Medulla oblongata (tissue), 1 donor: ENCODE data around the gene PRR22.
"Not testable (repeated sequence)": the region's sequence is repeated elsewhere in the genome, so short reads cannot be mapped to it uniquely, and the experiment has no call there.

Experiments used
- DNase-seq: peaks from one replicate; pipeline ENCODE4 v3.0.0-alpha.2; 2015; ENCODE audit errors: extremely low spot score

Gene PRR22

GRCh38 chr19:5790559-5791520, 6.3 kb upstream of the PRR22 start, which contains the start of gene DUS3L:
DUS3L (minus strand) TSS chr19:5791163; CDS start chr19:5791141, 22 bp downstream.
- DNase-seq: peak; percentile 98

GRCh38 chr19:5789886-5790558, 5.5 kb upstream of the PRR22 start:
- no peak for DNase-seq

- no peak for DNase-seq
Measured at GRCh38 chr19:5789351-5789761, 4.8 kb upstream of the PRR22 start.

GRCh38 chr19:5788422-5788821, 3.9 kb upstream of the PRR22 start:
- DNase-seq: no peak

- DNase-seq: no peak
Measured at GRCh38 chr19:5787409-5788182, 3.0 kb upstream of the PRR22 start.

GRCh38 chr19:5786593-5787408, 2.3 kb upstream of the PRR22 start:
- no peak for DNase-seq

- DNase-seq: no peak
Measured at GRCh38 chr19:5785423-5785822, 877 bp upstream of the PRR22 start.

- DNase-seq: no peak
Measured at GRCh38 chr19:5782945-5783919, 1.3 kb downstream of the PRR22 start.

- no peak for DNase-seq
Measured at GRCh38 chr19:5782322-5782721, 2.2 kb downstream of the PRR22 start.

- not testable (repeated sequence) for DNase-seq
Measured at GRCh38 chr19:5780916-5781315, 3.6 kb downstream of the PRR22 start.

- DNase-seq: no peak
Measured at GRCh38 chr19:5778402-5778801, 6.1 kb downstream of the PRR22 start.

GRCh38 chr19:5775668-5776309, 8.8 kb downstream of the PRR22 start:
- no peak for DNase-seq

- DNase-seq: no peak
Measured at GRCh38 chr19:5774921-5775320, 9.6 kb downstream of the PRR22 start.

- DNase-seq: no peak
Measured at GRCh38 chr19:5773276-5773675, 11.3 kb downstream of the PRR22 start.

- no peak for DNase-seq
Measured at GRCh38 chr19:5772416-5772815, 12.1 kb downstream of the PRR22 start.

GRCh38 chr19:5767949-5768348, 16.6 kb downstream of the PRR22 start:
- no peak for DNase-seq

- no peak for DNase-seq
Measured at GRCh38 chr19:5765220-5765619, 19.3 kb downstream of the PRR22 start.

- DNase-seq: no peak
Measured at GRCh38 chr19:5762608-5763217, 21.8 kb downstream of the PRR22 start.

- no peak for DNase-seq
Measured at GRCh38 chr19:5753743-5754142, 30.8 kb downstream of the PRR22 start.
